Endodermal cell (in vitro differentiated cells): Measurements from ENCODE around the gene HCN3. TPM values are rescaled to one million over a fixed set of nuclear protein-coding genes. Genes with fewer than 3 reads are reported as not detected.

Source experiments
- DNase-seq: peaks from one replicate; pipeline ENCODE4 v3.0.0-alpha.2; 2017
- H3K27ac ChIP-seq: 2 replicates; pipeline ENCODE4 v1.5.1; 2013; ENCODE audit warnings: mild to moderate bottlenecking, low read depth, low read length, moderate library complexity
- H3K27me3 ChIP-seq: 2 replicates; pipeline ENCODE4 v1.6.1; 2013; ENCODE audit warnings: mild to moderate bottlenecking, low read length, moderate library complexity; ENCODE audit not compliant: insufficient read depth, control insufficient read depth, poor library complexity, severe bottlenecking
- H3K36me3 ChIP-seq: 2 replicates; pipeline ENCODE4 v1.7.0; 2013; ENCODE audit warnings: mild to moderate bottlenecking, low read length, moderate library complexity; ENCODE audit not compliant: control insufficient read depth, insufficient read depth
- H3K4me1 ChIP-seq: one replicate; pipeline ENCODE4 v1.7.0; 2013; ENCODE audit warnings: low read length; ENCODE audit not compliant: control insufficient read depth, insufficient read depth
- H3K4me3 ChIP-seq: 2 replicates; pipeline ENCODE4 v1.5.1; 2013; ENCODE audit warnings: mild to moderate bottlenecking, low read length, moderate library complexity
- H3K9ac ChIP-seq: 2 replicates; pipeline ENCODE4 v1.6.1; 2013; ENCODE audit warnings: mild to moderate bottlenecking, low read length, moderate library complexity; ENCODE audit not compliant: poor library complexity, severe bottlenecking; ENCODE audit errors: extremely low read depth
- H3K9me3 ChIP-seq: 2 replicates; pipeline ENCODE4 v1.6.1; 2013; ENCODE audit warnings: mild to moderate bottlenecking, low read length, moderate library complexity; ENCODE audit not compliant: control insufficient read depth
- H3K27ac Mint-ChIP-seq: 2 replicates; pipeline ENCODE4 v1.8.0; 2020; ENCODE audit warnings: mixed read lengths
- H3K27me3 Mint-ChIP-seq: 2 replicates; pipeline ENCODE4 v1.8.0; 2021; ENCODE audit warnings: mild to moderate bottlenecking, mixed read lengths; ENCODE audit not compliant: insufficient read depth
- H3K36me3 Mint-ChIP-seq: 2 replicates; pipeline ENCODE4 v1.8.0; 2020; ENCODE audit warnings: low read depth, mixed read lengths
- H3K4me1 Mint-ChIP-seq: 2 replicates; pipeline ENCODE4 v1.8.0; 2020; ENCODE audit warnings: mixed read lengths
- H3K4me3 Mint-ChIP-seq: 2 replicates; pipeline ENCODE4 v1.8.0; 2020; ENCODE audit warnings: mild to moderate bottlenecking, moderate library complexity, mixed read lengths
- H3K9me3 Mint-ChIP-seq: 2 replicates; pipeline ENCODE4 v1.8.0; 2020; ENCODE audit warnings: mild to moderate bottlenecking, mixed read lengths
- WGBS, 2 experiments: methylation state at CpG; one replicate each; pipeline versions ENCODE4 v1.1.5 to v1.1.7; 2013; ENCODE audit warnings: missing lambda C conversion rate in 2 of 2, mixed read lengths in 1 of 2; ENCODE audit not compliant: insufficient coverage in 1 of 2, insufficient read length in 1 of 2; 5-methylcytosine and 5-hydroxymethylcytosine counted together
- total RNA-seq, 2 donors: library from RNA; stranded (reverse); fragmentation: NEBNext Ultra II Directional in 1 of 2; extraction: Animal tissue kit (Norgen Biotek cat#: 25700) in 1 of 2; gene quantifications; 2 replicates in 1 of 2; 3 replicates in 1 of 2; pipeline ENCODE4 v1.2.1, GENCODE V29; 2021
- TF ChIP-seq, protein P1 (sequence below): fragments of 200-600 bp; sonication (generic); conservative IDR thresholded peaks from 2 replicates; pipeline ENCODE4 v1.5.0; 2021; ENCODE audit warnings: antibody characterized with exemption, mild to moderate bottlenecking

Gene HCN3
- total RNA-seq, 2 donors from 2014 or later, result 8.7 to 9.2 TPM

DNA sequence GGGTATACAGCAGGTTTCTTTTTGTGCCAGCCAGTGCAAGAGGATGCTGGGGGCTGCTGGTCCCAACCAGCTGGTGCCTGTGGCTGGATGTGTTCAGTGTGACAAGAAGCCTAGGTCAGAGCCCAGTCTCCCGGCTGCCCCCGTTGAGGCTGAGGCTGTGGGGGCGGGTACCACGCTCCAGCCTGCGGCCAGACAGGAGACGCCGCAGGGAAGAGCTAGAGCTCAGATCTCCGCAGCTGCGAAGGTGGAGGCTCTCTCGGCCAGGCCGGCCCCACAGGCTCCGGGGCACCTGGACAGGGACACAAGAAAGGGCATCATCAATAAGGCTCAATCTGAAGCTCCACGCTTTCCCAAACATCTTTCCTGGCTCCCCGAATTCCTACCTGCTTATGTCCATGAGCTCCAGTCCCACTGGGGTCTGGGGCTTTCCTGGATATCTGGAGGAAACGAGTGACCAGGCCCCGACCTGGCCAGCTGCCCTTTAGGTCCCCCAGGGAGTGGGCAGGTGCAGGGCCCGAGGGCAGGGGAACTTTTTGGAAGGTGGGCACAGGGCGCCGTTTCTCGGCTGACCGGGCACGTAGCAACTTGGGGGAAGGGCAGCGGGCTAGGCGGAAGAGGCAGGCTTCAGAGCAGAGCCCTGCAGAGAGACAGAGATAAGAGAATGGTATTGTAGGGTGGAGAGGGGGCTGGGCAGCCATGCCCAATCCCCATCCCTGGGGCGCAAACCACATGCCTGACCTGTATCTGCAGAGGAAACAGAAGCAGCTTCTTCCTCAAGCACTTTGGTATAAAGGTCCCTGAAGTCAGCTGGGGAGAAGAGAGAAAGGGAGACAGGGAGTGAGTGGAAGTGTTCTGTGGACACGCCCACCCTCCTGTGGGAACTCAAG lies 29.4 kb upstream of the HCN3 start:
- no peaks in the 10 kb centered on the region for H3K4me1 ChIP-seq
- H3K27me3 ChIP-seq, result no peaks in the 10 kb centered on the region
- H3K9me3 Mint-ChIP-seq, result no peaks in the 10 kb centered on the region
- H3K4me3 Mint-ChIP-seq, result no peak overlapping the region
- TF ChIP-seq, protein P1, sequence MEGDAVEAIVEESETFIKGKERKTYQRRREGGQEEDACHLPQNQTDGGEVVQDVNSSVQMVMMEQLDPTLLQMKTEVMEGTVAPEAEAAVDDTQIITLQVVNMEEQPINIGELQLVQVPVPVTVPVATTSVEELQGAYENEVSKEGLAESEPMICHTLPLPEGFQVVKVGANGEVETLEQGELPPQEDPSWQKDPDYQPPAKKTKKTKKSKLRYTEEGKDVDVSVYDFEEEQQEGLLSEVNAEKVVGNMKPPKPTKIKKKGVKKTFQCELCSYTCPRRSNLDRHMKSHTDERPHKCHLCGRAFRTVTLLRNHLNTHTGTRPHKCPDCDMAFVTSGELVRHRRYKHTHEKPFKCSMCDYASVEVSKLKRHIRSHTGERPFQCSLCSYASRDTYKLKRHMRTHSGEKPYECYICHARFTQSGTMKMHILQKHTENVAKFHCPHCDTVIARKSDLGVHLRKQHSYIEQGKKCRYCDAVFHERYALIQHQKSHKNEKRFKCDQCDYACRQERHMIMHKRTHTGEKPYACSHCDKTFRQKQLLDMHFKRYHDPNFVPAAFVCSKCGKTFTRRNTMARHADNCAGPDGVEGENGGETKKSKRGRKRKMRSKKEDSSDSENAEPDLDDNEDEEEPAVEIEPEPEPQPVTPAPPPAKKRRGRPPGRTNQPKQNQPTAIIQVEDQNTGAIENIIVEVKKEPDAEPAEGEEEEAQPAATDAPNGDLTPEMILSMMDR, result no peak
- no peak overlapping the region for H3K27ac ChIP-seq
- no peak overlapping the region for H3K9ac ChIP-seq
- peaks cover 13% of the 10 kb centered on the region for H3K27me3 Mint-ChIP-seq
- peaks cover 5% of the 10 kb centered on the region for H3K36me3 ChIP-seq
- no peak for DNase-seq
- no peaks in the 10 kb centered on the region for H3K9me3 ChIP-seq
- H3K4me3 ChIP-seq, result no peak overlapping the region
- H3K27ac Mint-ChIP-seq, result no peak overlapping the region
- peaks cover 21% of the 10 kb centered on the region for H3K36me3 Mint-ChIP-seq
- WGBS, 2 experiments, result 92 to 93% methylated on average over 21 to 26 of the region's 26 CpGs
- H3K4me1 Mint-ChIP-seq, result peaks cover 14% of the 10 kb centered on the region

DNA sequence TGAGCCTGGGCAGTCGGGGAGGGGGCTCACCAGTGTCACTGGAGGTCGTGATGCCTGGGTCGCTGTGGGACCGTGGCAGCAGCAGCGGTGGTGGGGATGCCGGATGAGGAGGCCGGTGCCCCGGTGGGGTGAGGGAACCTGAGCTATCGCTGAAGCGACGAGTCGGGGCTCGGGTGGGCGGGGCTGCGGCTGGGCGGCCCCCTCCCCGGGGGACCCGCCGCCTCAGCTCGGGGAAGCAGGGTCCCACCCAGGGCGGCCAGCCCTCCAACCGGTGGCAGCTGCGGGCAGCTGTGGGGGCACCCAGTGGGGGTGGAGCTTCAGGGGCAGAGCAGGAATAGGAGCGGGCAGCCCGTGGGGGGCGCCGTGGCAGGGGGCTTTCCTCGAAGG lies 27.0 kb upstream of the HCN3 start:
- H3K4me1 Mint-ChIP-seq, result peaks cover 23% of the 10 kb centered on the region
- Histone ChIP-seq H3K27ac (no peak overlapping the region), H3K9me3 (no peaks in the 10 kb centered on the region), H3K4me3 (no peak overlapping the region), H3K9ac (no peak overlapping the region), H3K36me3 (peaks cover 5% of the 10 kb centered on the region), H3K27me3 (no peaks in the 10 kb centered on the region), H3K4me1 (peaks cover 7% of the 10 kb centered on the region)
- no peak overlapping the region for H3K27ac Mint-ChIP-seq
- peaks cover 13% of the 10 kb centered on the region for H3K27me3 Mint-ChIP-seq
- TF ChIP-seq, protein P1, result no peak
- no peaks in the 10 kb centered on the region for H3K9me3 Mint-ChIP-seq
- no peak for DNase-seq
- H3K36me3 Mint-ChIP-seq, result peaks cover 24% of the 10 kb centered on the region
- WGBS, 2 experiments, result 61 to 77% methylated on average over 14 to 28 of the region's 28 CpGs
- H3K4me3 Mint-ChIP-seq, result peak overlapping the region; percentile 42

DNA sequence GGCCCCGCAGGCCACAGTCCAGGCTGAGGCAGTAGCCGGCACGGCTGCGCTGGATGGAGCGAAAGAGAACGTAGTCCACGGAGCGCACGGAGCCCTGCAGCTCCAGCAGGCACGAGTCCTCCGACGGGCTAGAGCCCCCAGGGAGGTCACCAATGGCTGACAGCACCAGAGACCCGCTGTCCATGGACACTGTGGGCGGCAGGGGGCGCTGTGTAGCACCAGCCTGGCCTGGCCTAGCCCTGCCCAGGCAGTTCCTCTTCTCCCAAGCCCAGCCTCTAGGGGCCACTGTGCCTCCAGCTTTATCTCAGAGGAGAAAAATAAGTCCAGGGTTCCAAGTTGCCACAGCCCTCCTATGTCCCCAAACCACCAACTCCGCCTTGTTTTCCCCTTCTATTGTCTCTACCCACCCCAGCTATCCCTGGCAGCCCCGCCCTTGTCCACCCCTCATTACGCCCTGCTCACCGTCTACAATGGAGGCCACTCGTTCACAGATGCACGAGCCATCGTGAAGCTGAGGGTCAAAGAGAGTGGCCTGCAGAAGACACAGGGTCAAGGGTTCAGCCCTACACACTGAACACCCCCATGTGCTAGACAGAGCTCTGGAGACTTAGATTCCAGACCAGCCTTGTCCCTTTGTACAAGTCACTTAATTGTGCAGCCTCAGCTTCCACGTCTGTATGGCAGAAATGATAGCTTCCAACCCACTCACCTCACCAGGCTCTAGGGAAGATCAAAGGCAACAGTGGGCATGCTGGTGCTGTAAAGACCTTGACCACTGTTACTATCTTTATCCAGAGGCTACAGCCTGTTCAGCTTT lies 26.4 kb upstream of the HCN3 start:
- Mint-ChIP-seq H3K27me3 (peaks cover 9% of the 10 kb centered on the region), H3K4me3 (peak overlapping the region; percentile 42), H3K27ac (peak overlapping the region; percentile 41), H3K4me1 (peaks cover 26% of the 10 kb centered on the region), H3K36me3 (peaks cover 24% of the 10 kb centered on the region), H3K9me3 (no peaks in the 10 kb centered on the region)
- peak; percentile 99 for DNase-seq
- no peaks in the 10 kb centered on the region for H3K9me3 ChIP-seq
- peaks cover 5% of the 10 kb centered on the region for H3K36me3 ChIP-seq
- TF ChIP-seq, protein P1, result peak; percentile 100
- H3K9ac ChIP-seq, result no peak overlapping the region
- H3K4me3 ChIP-seq, result no peak overlapping the region
- peaks cover 7% of the 10 kb centered on the region for H3K4me1 ChIP-seq
- no peak overlapping the region for H3K27ac ChIP-seq
- WGBS, 2 experiments, result 24 to 28% methylated on average over 15 to 23 of the region's 23 CpGs
- no peaks in the 10 kb centered on the region for H3K27me3 ChIP-seq
